Erythroblast (primary cell): Measurements from ENCODE around the gene KCNA5.

Source experiments
- GATA1 ChIP-seq: IDR thresholded peaks from 2 replicates; pipeline ENCODE4 v1.6.1; 2011; ENCODE audit warnings: low read depth, mild to moderate bottlenecking, control low read depth, low read length, moderate library complexity
- POLR2A ChIP-seq: IDR thresholded peaks from 2 replicates; pipeline ENCODE4 v1.6.1; 2011; ENCODE audit warnings: mild to moderate bottlenecking, low read length

GRCh38 chr12:5085896-5086295 is 42.2 kb downstream of the KCNA5 start:
- no peak for TF ChIP-seq POLR2A
- no peak for TF ChIP-seq GATA1
